Fibroblast of pulmonary artery (primary cell): ENCODE data around the gene NACA.
A peak's percentile ranks its signal among the peaks of the same experiment; 100 is the strongest.

Experiments
- DNase-seq: peaks from one replicate; pipeline ENCODE4 v3.0.0-alpha.2; 2010; ENCODE audit warnings: low read depth
- H3K4me3 ChIP-seq: replicated peaks from 2 replicates; pipeline ENCODE4 v1.5.1; 2011; ENCODE audit warnings: low read depth, mild to moderate bottlenecking, control low read depth, low read length, moderate library complexity
- CTCF ChIP-seq: IDR thresholded peaks from 2 replicates; pipeline ENCODE4 v1.5.1; 2011; ENCODE audit warnings: mild to moderate bottlenecking, control low read depth, low read length, inconsistent platforms; ENCODE audit errors: missing control alignments

NACA gene

GRCh38 chr12:56724972-56725722 lies at the start of gene NACA:
NACA (minus strand) TSS chr12:56725299; CDS start chr12:56724521, 778 bp downstream.
- peak; percentile 98 for DNase-seq
- peak within 1 kb of the TSS; percentile 99 for H3K4me3 ChIP-seq
- no peak for TF ChIP-seq CTCF

- DNase-seq = no peak
- no peak overlapping the region for H3K4me3 ChIP-seq
- TF ChIP-seq CTCF = no peak
Observed at GRCh38 chr12:56773113-56773512, 48.0 kb upstream of the NACA start.

GRCh38 chr12:56772625-56773024 lies 47.5 kb upstream of the NACA start:
- H3K4me3 ChIP-seq = no peak overlapping the region
- TF ChIP-seq CTCF = no peak
- no peak for DNase-seq

- no peak overlapping the region for H3K4me3 ChIP-seq
- TF ChIP-seq CTCF = no peak
- no peak for DNase-seq
Observed at GRCh38 chr12:56769868-56770267, 44.8 kb upstream of the NACA start.

DNA sequence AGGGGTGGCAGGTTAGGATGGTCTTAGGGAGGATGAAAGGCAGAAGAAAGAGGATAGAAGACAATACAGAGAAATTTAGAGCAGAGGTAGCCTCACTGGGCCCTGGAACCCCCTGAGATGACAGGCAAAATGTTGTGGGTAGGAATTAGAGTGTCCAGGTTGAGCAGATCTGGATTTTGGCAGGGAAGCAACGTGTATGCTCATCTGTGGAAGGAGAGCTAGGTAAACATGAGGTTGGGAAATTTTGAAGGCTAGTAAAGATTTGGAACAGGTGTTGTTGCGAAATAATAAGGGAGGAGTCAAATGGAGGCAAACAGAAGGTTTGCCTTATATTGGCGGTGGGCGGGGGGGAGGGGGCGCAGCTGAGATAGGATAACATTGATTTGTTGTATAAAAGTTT lies 43.3 kb upstream of the NACA start:
- H3K4me3 ChIP-seq = no peak overlapping the region
- no peak for DNase-seq
- no peak for TF ChIP-seq CTCF

DNA sequence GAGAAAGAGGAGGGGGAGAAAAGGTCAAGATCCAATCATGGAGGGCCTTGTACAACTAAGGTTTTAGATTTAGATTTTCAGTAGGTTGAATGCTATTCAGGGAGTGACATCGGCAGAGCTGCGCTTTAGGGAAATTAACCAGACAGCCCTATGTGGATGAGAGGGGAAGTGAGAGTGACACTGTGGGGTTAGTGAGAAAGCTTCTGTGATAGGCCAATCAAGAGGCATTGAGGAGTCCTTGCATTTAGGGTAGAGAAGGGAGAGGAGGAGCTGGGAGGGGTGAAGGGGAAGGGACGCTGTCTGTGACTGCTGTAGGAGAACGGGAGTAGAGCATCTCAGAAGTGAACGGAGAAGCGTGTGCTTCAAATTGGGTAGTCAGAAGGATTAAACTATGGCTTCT lies 41.4 kb upstream of the NACA start:
- DNase-seq = no peak
- no peak overlapping the region for H3K4me3 ChIP-seq
- no peak for TF ChIP-seq CTCF
